ENCODE measurements around the gene MASP2.

MASP2 gene

DNA sequence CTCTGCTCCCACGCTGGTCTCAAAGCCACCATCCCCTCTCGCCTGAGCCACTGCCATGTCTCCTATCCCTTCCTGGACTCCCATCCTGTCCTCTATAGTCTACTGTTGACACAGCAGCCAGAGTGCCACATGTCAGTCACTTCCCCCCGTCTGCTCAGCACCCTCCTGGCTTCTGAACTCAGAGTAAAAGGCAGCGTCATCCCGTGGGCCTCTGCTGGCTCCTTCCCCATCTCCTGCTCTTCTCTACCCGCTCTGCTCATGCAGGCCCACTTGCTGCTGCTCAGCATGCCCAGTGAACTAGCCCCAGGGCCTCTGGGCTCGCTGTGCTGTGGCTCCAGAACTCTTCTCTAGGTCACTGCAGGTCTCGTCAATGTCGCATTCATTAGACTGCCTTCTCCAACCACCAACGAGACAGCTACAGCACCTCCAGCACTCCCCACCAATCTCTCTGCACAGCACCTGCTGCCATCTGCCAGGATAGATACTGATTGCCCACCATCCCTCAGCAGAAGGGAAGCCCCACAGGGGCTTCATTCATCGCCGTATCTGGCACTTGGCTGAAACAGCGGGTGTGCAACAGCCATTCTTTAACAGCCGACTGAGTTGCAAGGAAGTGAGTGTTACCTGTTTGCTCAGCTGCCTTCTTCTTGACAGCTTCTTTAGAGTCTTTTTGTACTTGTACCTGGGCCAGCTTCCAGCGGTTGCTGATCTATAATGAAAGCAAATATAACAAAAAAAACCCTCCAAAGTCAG lies 24.6 kb upstream of the MASP2 start:
- TF ChIP-seq, protein P1, sequence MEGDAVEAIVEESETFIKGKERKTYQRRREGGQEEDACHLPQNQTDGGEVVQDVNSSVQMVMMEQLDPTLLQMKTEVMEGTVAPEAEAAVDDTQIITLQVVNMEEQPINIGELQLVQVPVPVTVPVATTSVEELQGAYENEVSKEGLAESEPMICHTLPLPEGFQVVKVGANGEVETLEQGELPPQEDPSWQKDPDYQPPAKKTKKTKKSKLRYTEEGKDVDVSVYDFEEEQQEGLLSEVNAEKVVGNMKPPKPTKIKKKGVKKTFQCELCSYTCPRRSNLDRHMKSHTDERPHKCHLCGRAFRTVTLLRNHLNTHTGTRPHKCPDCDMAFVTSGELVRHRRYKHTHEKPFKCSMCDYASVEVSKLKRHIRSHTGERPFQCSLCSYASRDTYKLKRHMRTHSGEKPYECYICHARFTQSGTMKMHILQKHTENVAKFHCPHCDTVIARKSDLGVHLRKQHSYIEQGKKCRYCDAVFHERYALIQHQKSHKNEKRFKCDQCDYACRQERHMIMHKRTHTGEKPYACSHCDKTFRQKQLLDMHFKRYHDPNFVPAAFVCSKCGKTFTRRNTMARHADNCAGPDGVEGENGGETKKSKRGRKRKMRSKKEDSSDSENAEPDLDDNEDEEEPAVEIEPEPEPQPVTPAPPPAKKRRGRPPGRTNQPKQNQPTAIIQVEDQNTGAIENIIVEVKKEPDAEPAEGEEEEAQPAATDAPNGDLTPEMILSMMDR (IDR thresholded peaks at IDR 0.05; ENCODE audit: insufficient read depth, low read length, poor library complexity, severe bottlenecking), result no peak
- H3K27me3 ChIP-seq (replicated peaks; ENCODE audit: control insufficient read depth, insufficient read depth, low read length), result no peaks in the 10 kb centered on the region
- no peak overlapping the region for H3K4me3 ChIP-seq (replicated peaks; ENCODE audit: low read depth, low read length)
- H3K36me3 ChIP-seq (ENCODE audit: control insufficient read depth, insufficient read depth, low read length), result peaks cover 46% of the 10 kb centered on the region
- DNase-seq (ENCODE audit: extremely low read depth, insufficient read length), result no peak

DNA sequence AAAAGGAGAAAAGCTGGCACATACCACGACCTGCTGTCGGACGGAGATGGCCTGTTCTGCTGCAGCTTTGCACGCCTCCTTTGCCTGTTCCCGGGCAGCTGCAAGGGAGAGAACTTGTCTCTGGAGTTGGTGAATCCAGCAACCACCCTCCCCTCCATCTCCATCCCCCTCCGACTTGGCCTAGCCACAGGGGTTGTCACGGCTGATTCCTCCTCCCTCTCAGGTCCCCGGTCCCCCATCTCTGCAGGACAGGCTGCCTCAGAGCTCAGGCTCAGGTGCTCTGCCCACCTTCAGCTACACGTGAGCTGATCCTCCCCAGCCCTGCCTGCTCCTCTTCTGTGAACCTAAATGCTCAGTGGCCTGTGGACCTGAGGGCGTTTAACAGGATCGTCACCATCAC lies 23.8 kb upstream of the MASP2 start:
- no peak for DNase-seq (ENCODE audit: extremely low read depth, insufficient read length)

GRCh38 chr1:11068600-11069473 lies 21.8 kb upstream of the MASP2 start:
- no peak for DNase-seq (ENCODE audit: extremely low read depth, insufficient read length)
- Histone ChIP-seq H3K27me3 (replicated peaks; ENCODE audit: control insufficient read depth, insufficient read depth, low read length) (no peaks in the 10 kb centered on the region), H3K36me3 (ENCODE audit: control insufficient read depth, insufficient read depth, low read length) (peaks cover 43% of the 10 kb centered on the region), H3K4me3 (replicated peaks; ENCODE audit: low read depth, low read length) (no peak overlapping the region)
- TF ChIP-seq, protein P1 (IDR thresholded peaks at IDR 0.05; ENCODE audit: insufficient read depth, low read length, poor library complexity, severe bottlenecking), result no peak

More for the DNA sequence above, 23.8 kb upstream of the MASP2 start:
- no peak overlapping the region for H3K4me3 ChIP-seq (replicated peaks; ENCODE audit: low read depth, low read length)
- H3K36me3 ChIP-seq (ENCODE audit: control insufficient read depth, insufficient read depth, low read length), result peaks cover 43% of the 10 kb centered on the region
- no peaks in the 10 kb centered on the region for H3K27me3 ChIP-seq (replicated peaks; ENCODE audit: control insufficient read depth, insufficient read depth, low read length)
- TF ChIP-seq, protein P1 (IDR thresholded peaks at IDR 0.05; ENCODE audit: insufficient read depth, low read length, poor library complexity, severe bottlenecking), result no peak

DNA sequence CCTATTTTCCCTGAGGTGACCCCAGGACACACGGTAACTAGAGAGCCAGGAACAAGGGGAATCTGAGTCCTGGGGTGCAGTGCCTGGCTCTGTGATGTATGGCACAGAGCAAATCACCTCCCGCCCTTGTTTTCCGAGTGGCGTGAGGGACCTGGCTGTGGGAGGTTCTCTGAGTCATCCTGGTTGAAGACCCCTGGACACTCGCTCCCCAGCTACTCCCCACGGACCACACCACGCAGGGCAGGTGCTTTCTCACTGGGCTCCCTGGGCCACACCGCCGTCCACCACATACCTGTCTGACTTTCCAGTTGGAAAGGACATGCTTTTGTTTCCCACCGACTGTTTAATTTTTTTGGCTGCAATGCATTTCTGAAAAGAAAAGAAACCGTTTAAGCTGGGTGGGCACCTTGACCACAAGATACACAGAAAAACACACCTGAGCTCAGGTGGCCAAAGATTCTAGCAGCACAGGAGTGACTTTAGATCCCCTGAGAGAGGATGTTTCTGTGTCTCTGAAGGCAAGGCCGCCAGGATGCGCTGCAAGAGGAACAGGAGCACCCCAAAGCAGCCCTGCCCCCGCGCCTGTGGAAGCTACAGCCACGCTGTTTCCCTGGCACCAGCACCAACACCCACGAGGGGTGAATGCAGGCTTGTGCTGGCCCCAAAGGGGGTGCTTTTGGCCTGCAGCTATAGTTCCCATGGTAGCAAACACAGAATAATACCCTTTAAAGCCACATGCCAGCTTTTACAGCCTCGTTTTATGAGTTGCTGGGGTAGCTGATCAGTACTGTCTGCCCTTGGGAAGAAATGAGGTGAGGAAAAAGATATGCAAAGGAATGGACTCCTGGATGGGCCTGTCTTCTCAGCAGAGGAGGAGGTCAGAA lies 20.9 kb upstream of the MASP2 start:
- Histone ChIP-seq H3K27me3 (replicated peaks; ENCODE audit: control insufficient read depth, insufficient read depth, low read length) (no peaks in the 10 kb centered on the region), H3K36me3 (ENCODE audit: control insufficient read depth, insufficient read depth, low read length) (peaks cover 44% of the 10 kb centered on the region), H3K4me3 (replicated peaks; ENCODE audit: low read depth, low read length) (no peak overlapping the region)
- DNase-seq (ENCODE audit: extremely low read depth, insufficient read length), result no peak
- TF ChIP-seq, protein P1 (IDR thresholded peaks at IDR 0.05; ENCODE audit: insufficient read depth, low read length, poor library complexity, severe bottlenecking), result no peak

DNA sequence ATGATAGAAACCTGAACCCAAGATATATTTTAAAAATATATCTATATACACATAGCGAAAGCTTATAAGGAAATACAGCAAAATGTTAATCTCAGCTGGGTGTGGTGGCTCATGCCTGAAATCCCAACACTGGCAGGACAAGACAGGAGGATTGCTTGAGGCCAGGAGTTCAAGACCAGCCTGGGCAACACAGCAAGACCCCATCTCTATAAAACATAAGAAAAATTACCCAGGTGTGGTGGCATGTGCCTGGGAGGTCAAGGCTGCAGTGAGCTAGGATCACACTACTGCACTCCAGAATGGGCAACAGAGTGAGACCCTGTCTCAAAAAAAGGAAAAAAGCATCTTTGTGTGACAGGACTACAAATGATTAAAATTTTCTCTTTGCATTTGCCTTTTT lies 18.8 kb upstream of the MASP2 start:
- no peak for DNase-seq (ENCODE audit: extremely low read depth, insufficient read length)
- Histone ChIP-seq H3K27me3 (replicated peaks; ENCODE audit: control insufficient read depth, insufficient read depth, low read length) (no peaks in the 10 kb centered on the region), H3K4me3 (replicated peaks; ENCODE audit: low read depth, low read length) (no peak overlapping the region), H3K36me3 (ENCODE audit: control insufficient read depth, insufficient read depth, low read length) (peaks cover 35% of the 10 kb centered on the region)
- TF ChIP-seq, protein P1 (IDR thresholded peaks at IDR 0.05; ENCODE audit: insufficient read depth, low read length, poor library complexity, severe bottlenecking), result no peak

Data from GM06990 (cell line).